Prostate gland (tissue), 2 donors: ENCODE data around the gene HIVEP3. TPM values are rescaled to one million over a fixed set of nuclear protein-coding genes. Genes with fewer than 3 reads are reported as not detected.

Experiments
- DNase-seq: peaks from one replicate; pipeline ENCODE4 v3.0.0-alpha.2; 2019; ENCODE audit warnings: low spot score
- H3K27ac ChIP-seq, 2 donors: fragments of 200-600 bp; sonication (generic); 2 replicates each; pipeline ENCODE4 v1.5.1; 2017 to 2019
- H3K27me3 ChIP-seq: fragments of 200-600 bp; sonication (generic); replicated peaks from 2 replicates; pipeline ENCODE4 v1.5.1; 2019; ENCODE audit not compliant: insufficient read depth
- H3K36me3 ChIP-seq, 2 donors: fragments of 200-600 bp; sonication (generic); 1 replicate in 1 of 2; 2 replicates in 1 of 2; pipeline versions ENCODE4 v1.5.1 to v1.8.1; 2017 to 2019
- H3K4me1 ChIP-seq: fragments of 200-600 bp; sonication (generic); replicated peaks from 2 replicates; pipeline ENCODE4 v1.5.1; 2019
- H3K4me3 ChIP-seq, 2 donors: fragments of 200-600 bp; sonication (generic); 2 replicates each; pipeline ENCODE4 v1.5.1; 2017 to 2019
- H3K9me3 ChIP-seq: fragments of 200-600 bp; sonication (generic); 2 replicates; pipeline ENCODE4 v1.5.1; 2017
- CTCF ChIP-seq, 4 experiments: fragments of 200-600 bp in 2 of 4; fragments of 450-650 bp in 2 of 4; sonication (generic) in 2 of 4; IDR thresholded peaks; 1 replicate in 3 of 4; 2 replicates in 1 of 4; pipeline ENCODE4 v1.5.1; 2016 to 2019; ENCODE audit warnings: antibody characterized with exemption in 4 of 4, mild to moderate bottlenecking in 2 of 4, moderate library complexity in 2 of 4
- POLR2A ChIP-seq: fragments of 450-650 bp; IDR thresholded peaks from one replicate; pipeline ENCODE4 v1.6.1; 2016; ENCODE audit warnings: antibody characterized with exemption, mild to moderate bottlenecking
- POLR2AphosphoS5 ChIP-seq: sonication (generic); formaldehyde crosslinking; IDR thresholded peaks from one replicate; pipeline ENCODE4 v1.6.1; 2017; ENCODE audit warnings: antibody characterized with exemption
- WGBS: methylation state at CpG from one replicate; pipeline ENCODE4 v1.1.5; 2018; 5-methylcytosine and 5-hydroxymethylcytosine counted together
- intact Hi-C: fragments of 100-400 bp; cut with DNase I; formaldehyde crosslinking; loops from one replicate; pipeline ENCODE4 v1.14.2; 2022
- total RNA-seq, 2 donors: library from RNA; depleted of rRNA; stranded (reverse); fragments of >200 nt; gene quantifications; one replicate each; pipeline ENCODE4 v1.1.0, GENCODE V29; 2016

HIVEP3 gene
- total RNA-seq, 2 donors from 2014 or later = 9.3 to 11.2 TPM

GRCh38 chr1:41745022-41745421 is 173.7 kb downstream of the HIVEP3 start:
- TF ChIP-seq CTCF (IDR thresholded peaks at IDR 0.05) = no peak
- Histone ChIP-seq H3K36me3 (no peaks in the 10 kb centered on the region), H3K4me1 (no peaks in the 10 kb centered on the region), H3K9me3 (no peaks in the 10 kb centered on the region), H3K4me3 (no peak overlapping the region), H3K27me3 (no peaks in the 10 kb centered on the region), H3K27ac (no peak overlapping the region)
- no peak for DNase-seq
- WGBS = 81% methylated on average over 2 of the region's 2 CpGs
- intact Hi-C loops = no loop called here

GRCh38 chr1:41743366-41743765 is 175.4 kb downstream of the HIVEP3 start:
- H3K4me3 ChIP-seq = no peak overlapping the region
- WGBS = 96% methylated on average over 3 of the region's 3 CpGs
- H3K9me3 ChIP-seq = no peaks in the 10 kb centered on the region
- intact Hi-C loops = no loop called here
- no peaks in the 10 kb centered on the region for H3K27me3 ChIP-seq
- H3K36me3 ChIP-seq = no peaks in the 10 kb centered on the region
- TF ChIP-seq POLR2AphosphoS5 = no peak
- no peak for TF ChIP-seq POLR2A
- no peak for TF ChIP-seq CTCF (IDR thresholded peaks at IDR 0.05)
- no peak overlapping the region for H3K27ac ChIP-seq
- no peaks in the 10 kb centered on the region for H3K4me1 ChIP-seq
- no peak for DNase-seq

- Histone ChIP-seq H3K4me1 (no peaks in the 10 kb centered on the region), H3K4me3 (no peak overlapping the region), H3K27ac (no peak overlapping the region), H3K9me3 (no peaks in the 10 kb centered on the region), H3K27me3 (no peaks in the 10 kb centered on the region), H3K36me3 (no peaks in the 10 kb centered on the region)
- DNase-seq = no peak
- WGBS = 70% methylated on average over 5 of the region's 5 CpGs
- no peak for TF ChIP-seq CTCF (IDR thresholded peaks at IDR 0.05)
- no peak for TF ChIP-seq POLR2A
- TF ChIP-seq POLR2AphosphoS5 = no peak
- intact Hi-C loops = no loop called here
Measured at GRCh38 chr1:41742219-41742618, 176.5 kb downstream of the HIVEP3 start.

- no peak overlapping the region for H3K4me3 ChIP-seq
- no peaks in the 10 kb centered on the region for H3K4me1 ChIP-seq
- H3K9me3 ChIP-seq = no peaks in the 10 kb centered on the region
- WGBS = 86% methylated on average over 7 of the region's 7 CpGs
- no peak for DNase-seq
- TF ChIP-seq POLR2A = no peak
- intact Hi-C loops = no loop called here
- H3K36me3 ChIP-seq = no peaks in the 10 kb centered on the region
- H3K27me3 ChIP-seq = no peaks in the 10 kb centered on the region
- no peak overlapping the region for H3K27ac ChIP-seq
Measured at GRCh38 chr1:41741244-41741643, 177.5 kb downstream of the HIVEP3 start.

GRCh38 chr1:41740630-41741239 is 178.0 kb downstream of the HIVEP3 start:
- 31% methylated on average over 5 of the region's 5 CpGs for WGBS

More at GRCh38 chr1:41740630-41741239, 178.0 kb downstream of the HIVEP3 start:
- Histone ChIP-seq H3K27ac (no peak overlapping the region), H3K4me3 (no peak overlapping the region), H3K9me3 (no peaks in the 10 kb centered on the region), H3K27me3 (no peaks in the 10 kb centered on the region), H3K4me1 (no peaks in the 10 kb centered on the region), H3K36me3 (no peaks in the 10 kb centered on the region)
- intact Hi-C loops = no loop called here
- TF ChIP-seq POLR2A (no peak), POLR2AphosphoS5 (no peak), CTCF (IDR thresholded peaks at IDR 0.05) (no peak)
- DNase-seq = no peak
